OCI-LY1 (cell line): Measurements from ENCODE around the gene NBEA.

Experiments used
- H2AFZ ChIP-seq: fragments of 200-600 bp; sonication (generic), shearing (Covaris generic); 2 replicates; pipeline ENCODE4 v1.6.0; 2014; ENCODE audit warnings: antibody characterized with exemption, mild to moderate bottlenecking, low read length
- H3F3A ChIP-seq: fragments of 200-600 bp; sonication (generic), shearing (Covaris generic); 2 replicates; pipeline ENCODE4 v1.6.0; 2014; ENCODE audit warnings: mild to moderate bottlenecking, antibody characterized with exemption, low read length, moderate library complexity; ENCODE audit not compliant: insufficient read depth
- H3K27ac ChIP-seq: fragments of 200-600 bp; sonication (generic); 2 replicates; pipeline ENCODE4 v1.5.1; 2014; ENCODE audit warnings: low read length, mixed run types, mild to moderate bottlenecking, low read depth; ENCODE audit not compliant: poor library complexity, severe bottlenecking
- H3K27me3 ChIP-seq: fragments of 200-600 bp; sonication (generic); 2 replicates; pipeline ENCODE4 v1.6.0; 2014; ENCODE audit warnings: antibody characterized with exemption, mild to moderate bottlenecking, low read length, moderate library complexity; ENCODE audit not compliant: insufficient read depth
- H3K36me3 ChIP-seq: fragments of 200-600 bp; sonication (generic); 2 replicates; pipeline ENCODE4 v1.6.1; 2014; ENCODE audit warnings: mild to moderate bottlenecking, antibody characterized with exemption, low read length, moderate library complexity, mixed read lengths; ENCODE audit not compliant: insufficient read depth
- H3K4me1 ChIP-seq: fragments of 200-600 bp; sonication (generic); 2 replicates; pipeline ENCODE4 v1.5.1; 2014; ENCODE audit warnings: mild to moderate bottlenecking, low read length, moderate library complexity; ENCODE audit not compliant: insufficient read depth, severe bottlenecking
- H3K4me2 ChIP-seq: fragments of 200-600 bp; sonication (generic), shearing (Covaris generic); 2 replicates; pipeline ENCODE4 v1.6.1; 2014; ENCODE audit warnings: low read length
- H3K4me3 ChIP-seq: fragments of 200-600 bp; sonication (generic); 2 replicates; pipeline ENCODE4 v1.5.1; 2014; ENCODE audit warnings: low read length, low read depth, mild to moderate bottlenecking, mixed read lengths; ENCODE audit not compliant: poor library complexity, severe bottlenecking
- H3K79me2 ChIP-seq: fragments of 200-600 bp; shearing (Covaris generic); 2 replicates; pipeline ENCODE4 v1.6.1; 2016; ENCODE audit warnings: mixed run types, low read length, mixed read lengths; ENCODE audit not compliant: insufficient read depth
- H3K9ac ChIP-seq: fragments of 200-600 bp; sonication (generic), shearing (Covaris generic); 2 replicates; pipeline ENCODE4 v1.6.1; 2014; ENCODE audit warnings: mild to moderate bottlenecking, low read length, mixed read lengths
- H3K9me2 ChIP-seq: fragments of 200-600 bp; sonication (generic), shearing (Covaris generic); 2 replicates; pipeline ENCODE4 v1.6.1; 2014; ENCODE audit warnings: low read depth, mild to moderate bottlenecking, low read length, mixed read lengths
- H3K9me3 ChIP-seq: fragments of 200-600 bp; shearing (Covaris generic); 2 replicates; pipeline ENCODE4 v1.6.1; 2014; ENCODE audit warnings: low read length, mixed read lengths
- H4K20me1 ChIP-seq: fragments of 200-600 bp; sonication (generic), shearing (Covaris generic); 2 replicates; pipeline ENCODE4 v1.6.0; 2016; ENCODE audit warnings: mild to moderate bottlenecking, low read length; ENCODE audit not compliant: insufficient read depth
- EZH2 ChIP-seq: fragments of 200-600 bp; sonication (generic), shearing (Covaris generic); IDR thresholded peaks from 2 replicates; pipeline ENCODE4 v1.8.0; 2017; ENCODE audit warnings: borderline replicate concordance, mixed run types, mild to moderate bottlenecking, antibody characterized with exemption, low read length, moderate library complexity, mixed read lengths
- TF ChIP-seq, protein P1 (sequence below): fragments of 200-600 bp; sonication (generic), shearing (Covaris generic); IDR thresholded peaks from 2 replicates; pipeline ENCODE4 v1.5.1; 2017; ENCODE audit warnings: mild to moderate bottlenecking, antibody characterized with exemption, low read length, moderate library complexity, mixed read lengths

The NBEA gene

GRCh38 chr13:35198613-35199200, 256.6 kb downstream of the NBEA start:
- Histone ChIP-seq H3K9ac (no peak overlapping the region), H3K79me2 (no peaks in the 10 kb centered on the region), H3K4me1 (no peaks in the 10 kb centered on the region), H3K9me2 (no peaks in the 10 kb centered on the region), H3K4me3 (no peak overlapping the region), H3K27me3 (no peaks in the 10 kb centered on the region), H3F3A (no peaks in the 10 kb centered on the region), H2AFZ (no peak overlapping the region), H3K36me3 (no peaks in the 10 kb centered on the region), H3K9me3 (no peaks in the 10 kb centered on the region), H3K27ac (no peak overlapping the region), H4K20me1 (no peaks in the 10 kb centered on the region), H3K4me2 (no peak overlapping the region)
- no peak for TF ChIP-seq EZH2
- TF ChIP-seq, protein P1, sequence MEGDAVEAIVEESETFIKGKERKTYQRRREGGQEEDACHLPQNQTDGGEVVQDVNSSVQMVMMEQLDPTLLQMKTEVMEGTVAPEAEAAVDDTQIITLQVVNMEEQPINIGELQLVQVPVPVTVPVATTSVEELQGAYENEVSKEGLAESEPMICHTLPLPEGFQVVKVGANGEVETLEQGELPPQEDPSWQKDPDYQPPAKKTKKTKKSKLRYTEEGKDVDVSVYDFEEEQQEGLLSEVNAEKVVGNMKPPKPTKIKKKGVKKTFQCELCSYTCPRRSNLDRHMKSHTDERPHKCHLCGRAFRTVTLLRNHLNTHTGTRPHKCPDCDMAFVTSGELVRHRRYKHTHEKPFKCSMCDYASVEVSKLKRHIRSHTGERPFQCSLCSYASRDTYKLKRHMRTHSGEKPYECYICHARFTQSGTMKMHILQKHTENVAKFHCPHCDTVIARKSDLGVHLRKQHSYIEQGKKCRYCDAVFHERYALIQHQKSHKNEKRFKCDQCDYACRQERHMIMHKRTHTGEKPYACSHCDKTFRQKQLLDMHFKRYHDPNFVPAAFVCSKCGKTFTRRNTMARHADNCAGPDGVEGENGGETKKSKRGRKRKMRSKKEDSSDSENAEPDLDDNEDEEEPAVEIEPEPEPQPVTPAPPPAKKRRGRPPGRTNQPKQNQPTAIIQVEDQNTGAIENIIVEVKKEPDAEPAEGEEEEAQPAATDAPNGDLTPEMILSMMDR: no peak

DNA sequence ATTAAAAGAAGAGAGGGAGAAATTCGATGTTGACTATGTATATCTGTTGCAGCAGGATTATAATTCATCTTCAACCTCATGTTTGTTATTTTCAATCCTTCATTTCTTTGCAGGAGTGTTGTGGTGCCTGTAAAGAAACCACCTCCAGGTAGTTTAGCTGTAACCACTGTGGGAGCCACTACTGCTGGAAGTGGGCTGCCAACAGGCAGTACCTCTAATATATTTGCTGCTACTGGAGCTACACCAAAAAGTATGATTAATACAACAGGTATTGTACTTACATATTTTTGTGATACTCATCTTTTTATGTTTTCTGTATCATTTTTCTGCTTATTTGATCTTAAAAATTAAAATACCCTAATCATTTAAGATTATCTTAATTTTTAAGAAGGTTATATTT, 266.5 kb downstream of the NBEA start:
- Histone ChIP-seq H2AFZ (no peak overlapping the region), H3K9me3 (no peaks in the 10 kb centered on the region)
- no peak for TF ChIP-seq EZH2
- TF ChIP-seq, protein P1: no peak

DNA sequence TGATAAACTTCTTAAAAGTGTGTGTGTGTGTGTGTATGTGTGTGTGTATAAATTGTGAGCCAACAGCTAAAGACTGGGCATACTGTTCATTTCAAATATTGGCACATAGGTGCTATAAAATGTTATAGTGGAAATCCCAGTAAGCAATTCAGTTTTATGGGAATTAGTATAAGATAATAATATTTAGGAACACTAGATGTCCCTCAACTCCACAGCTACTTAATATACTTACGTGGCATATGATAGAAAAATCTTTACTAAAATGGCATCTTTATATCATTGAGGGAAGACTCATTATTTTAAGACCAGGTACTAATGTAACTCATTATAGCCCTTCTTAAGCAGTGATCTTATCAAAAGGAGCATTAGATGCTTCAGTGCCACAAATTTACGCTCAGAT, 268.2 kb downstream of the NBEA start:
- no peaks in the 10 kb centered on the region for H3K9me3 ChIP-seq
- H3K36me3 ChIP-seq: no peaks in the 10 kb centered on the region
- no peaks in the 10 kb centered on the region for H3K79me2 ChIP-seq
- H3K9ac ChIP-seq: no peak overlapping the region
- H3K4me1 ChIP-seq: no peaks in the 10 kb centered on the region
- no peak overlapping the region for H2AFZ ChIP-seq
- no peak overlapping the region for H3K4me2 ChIP-seq
- H3K27ac ChIP-seq: no peak overlapping the region
- H3K4me3 ChIP-seq: no peak overlapping the region
- no peaks in the 10 kb centered on the region for H3K9me2 ChIP-seq
- H3F3A ChIP-seq: no peaks in the 10 kb centered on the region
- H4K20me1 ChIP-seq: no peaks in the 10 kb centered on the region
- TF ChIP-seq, protein P1: no peak
- TF ChIP-seq EZH2: no peak
- no peaks in the 10 kb centered on the region for H3K27me3 ChIP-seq

More for the DNA sequence above, 266.5 kb downstream of the NBEA start:
- no peak overlapping the region for H3K4me3 ChIP-seq
- H3K27me3 ChIP-seq: no peaks in the 10 kb centered on the region
- H3K4me1 ChIP-seq: no peaks in the 10 kb centered on the region
- no peaks in the 10 kb centered on the region for H3K9me2 ChIP-seq
- H3K4me2 ChIP-seq: no peak overlapping the region
- no peak overlapping the region for H3K9ac ChIP-seq
- no peak overlapping the region for H3K27ac ChIP-seq
- H4K20me1 ChIP-seq: no peaks in the 10 kb centered on the region
- no peaks in the 10 kb centered on the region for H3K79me2 ChIP-seq
- no peaks in the 10 kb centered on the region for H3K36me3 ChIP-seq
- H3F3A ChIP-seq: no peaks in the 10 kb centered on the region
